K562 (cell line): ENCODE results near the gene COL4A2. TPM values are rescaled to one million over a fixed set of nuclear protein-coding genes. Genes with fewer than 3 reads are reported as not detected.

Source experiments
- ARID1B ChIP-seq: fragments of 450-650 bp; IDR thresholded peaks from 2 replicates; pipeline ENCODE4 v1.6.1; 2016; ENCODE audit warnings: antibody characterized with exemption, mild to moderate bottlenecking, inconsistent platforms
- CHCHD3 ChIP-seq: fragments of 250-450 bp; sonication (Bioruptor Pico); IDR thresholded peaks from 2 replicates; pipeline ENCODE4 v2.1.2; 2022; ENCODE audit warnings: mild to moderate bottlenecking
- COPS2 ChIP-seq: fragments of 450-650 bp; conservative IDR thresholded peaks from 2 replicates; pipeline ENCODE4 v1.6.1; 2016; ENCODE audit warnings: mild to moderate bottlenecking, moderate library complexity
- EP300 ChIP-seq: IDR thresholded peaks from 2 replicates; pipeline ENCODE4 v1.6.1; 2012; ENCODE audit warnings: low read length, improper control_type of control experiment
- ETV6 ChIP-seq, 3 experiments: fragments of 150-350 bp in 1 of 3; sonication (generic) in 1 of 3; formaldehyde crosslinking in 1 of 3; IDR thresholded peaks; 2 replicates each; pipeline versions ENCODE4 v1.6.1 to v1.8.0; 2014 to 2022; ENCODE audit warnings: borderline replicate concordance in 2 of 3, low read depth in 2 of 3, antibody characterized with exemption in 1 of 3, low read length in 1 of 3, mild to moderate bottlenecking in 1 of 3, missing genetic modification reagents in 1 of 3
- GTF2A2 ChIP-seq: IDR thresholded peaks from 2 replicates; pipeline ENCODE4 v1.6.1; 2016; ENCODE audit warnings: mild to moderate bottlenecking, missing genetic modification characterization, missing compliant biosample characterization
- HSF4 ChIP-seq: fragments of 250-450 bp; sonication (Bioruptor Pico); IDR thresholded peaks from 2 replicates; pipeline ENCODE4 v2.1.2; 2022; ENCODE audit warnings: mild to moderate bottlenecking, moderate library complexity, borderline replicate concordance
- NR4A1 ChIP-seq, 2 experiments: fragments of 250-450 bp in 1 of 2; fragments of 450-650 bp in 1 of 2; sonication (Bioruptor Pico) in 1 of 2; IDR thresholded peaks; 2 replicates each; pipeline versions ENCODE4 v1.4.0 to v1.6.1; 2016 to 2020; ENCODE audit warnings: mild to moderate bottlenecking in 2 of 2, missing compliant biosample characterization in 1 of 2, missing genetic modification characterization in 1 of 2, moderate library complexity in 1 of 2
- PCBP1 ChIP-seq: fragments of 200-400 bp; formaldehyde crosslinking; IDR thresholded peaks from 2 replicates; pipeline ENCODE4 v1.6.1; 2018; ENCODE audit warnings: mild to moderate bottlenecking, low read depth, low read length; ENCODE audit not compliant: poor library complexity, severe bottlenecking
- PHF20 ChIP-seq: fragments of 450-650 bp; IDR thresholded peaks from 2 replicates; pipeline ENCODE4 v1.6.1; 2018; ENCODE audit not compliant: partially characterized antibody
- POLR3A ChIP-seq: IDR thresholded peaks from 2 replicates; pipeline ENCODE4 v1.6.1; 2011; ENCODE audit warnings: borderline replicate concordance, mild to moderate bottlenecking, moderate library complexity; ENCODE audit not compliant: insufficient read length, insufficient read depth; ENCODE audit errors: extremely low read depth
- POLR3G ChIP-seq: IDR thresholded peaks from 2 replicates; pipeline ENCODE4 v1.6.1; 2011; ENCODE audit not compliant: insufficient read length, insufficient replicate concordance; ENCODE audit errors: extremely low read depth
- RFX5 ChIP-seq: IDR thresholded peaks from 2 replicates; pipeline ENCODE4 v1.6.1; 2011; ENCODE audit warnings: low read depth, mild to moderate bottlenecking, improper control_type of control experiment, low read length
- RFX7 ChIP-seq: fragments of 250-450 bp; sonication (Bioruptor Pico); IDR thresholded peaks from 2 replicates; pipeline ENCODE4 v1.5.1; 2021; ENCODE audit warnings: mild to moderate bottlenecking
- SETDB1 ChIP-seq: IDR thresholded peaks from one replicate; pipeline ENCODE4 v1.6.1; 2012; ENCODE audit warnings: low read length, control low read depth, inconsistent platforms
- SMAD1 ChIP-seq: fragments of 150-350 bp; IDR thresholded peaks from 2 replicates; pipeline ENCODE4 v1.6.1; 2014; ENCODE audit warnings: low read length, low read depth; ENCODE audit not compliant: partially characterized antibody
- TAF7 ChIP-seq: fragments of 450-650 bp; IDR thresholded peaks from 2 replicates; pipeline ENCODE4 v1.6.1; 2016; ENCODE audit warnings: missing genetic modification characterization, missing compliant biosample characterization
- TRIM28 ChIP-seq: fragments of 450-650 bp; IDR thresholded peaks from 2 replicates; pipeline ENCODE4 v1.6.1; 2017
- ZNF445 ChIP-seq: fragments of 250-450 bp; sonication (Bioruptor Pico); IDR thresholded peaks from 2 replicates; pipeline ENCODE4 v1.4.0; 2020; ENCODE audit warnings: low read depth, mild to moderate bottlenecking, moderate library complexity
- ZNF589 ChIP-seq: fragments of 200-800 bp; sonication (Bioruptor generic); IDR thresholded peaks from 2 replicates; pipeline ENCODE4 v1.6.1; 2016; ENCODE audit warnings: low read depth, missing genetic modification characterization, missing compliant biosample characterization
- ZNF785 ChIP-seq: fragments of 250-450 bp; sonication (Bioruptor Pico); IDR thresholded peaks from 2 replicates; pipeline ENCODE4 v1.4.0; 2020; ENCODE audit warnings: mild to moderate bottlenecking
- ZNF79 ChIP-seq: fragments of 250-450 bp; sonication (Bioruptor Pico); IDR thresholded peaks from 2 replicates; pipeline ENCODE4 v1.4.0; 2020; ENCODE audit warnings: low read depth, mild to moderate bottlenecking, moderate library complexity
- polyA plus RNA-seq, 8 experiments: library from polyadenylated mRNA; depleted of rRNA in 4 of 8; stranded (reverse) in 5 of 8; unstranded in 3 of 8; fragments of >200 nt; fragmentation: Nextera tagmentation in 2 of 8; fragmentation: Illumina TruSeq in 1 of 8; extraction: Ambion mirVana in 2 of 8; extraction: Trizol in 1 of 8; gene quantifications; 2 replicates each; pipeline versions ENCODE4 v1.2.1 to v1.2.3, GENCODE V29; 2011 to 2014; ENCODE audit warnings: inconsistent platforms in 1 of 8, missing spikeins in 1 of 8
- total RNA-seq, 7 experiments: library from RNA; depleted of rRNA in 6 of 7; stranded (reverse); fragments of >200 nt in 6 of 7; fragmentation: Illumina TruSeq in 2 of 7; extraction: Trizol in 2 of 7; gene quantifications; 2 replicates each; pipeline versions ENCODE4 v1.2.1 to v1.2.3, GENCODE V29; 2011 to 2021; ENCODE audit warnings: low replicate concordance in 1 of 7
- TF ChIP-seq, protein P1 (sequence below): sonication (generic); formaldehyde crosslinking; IDR thresholded peaks from 2 replicates; pipeline ENCODE4 v1.8.0; 2022; ENCODE audit warnings: mild to moderate bottlenecking, missing genetic modification reagents, borderline replicate concordance
- TF ChIP-seq, protein P2 (sequence below): fragments of 250-450 bp; sonication (Bioruptor Pico); IDR thresholded peaks from 2 replicates; pipeline ENCODE4 v1.8.0; 2021; ENCODE audit warnings: borderline replicate concordance, mild to moderate bottlenecking, moderate library complexity; ENCODE audit not compliant: poor library complexity, severe bottlenecking
- TF ChIP-seq, protein P3 (sequence below): fragments of 450-650 bp; formaldehyde crosslinking; IDR thresholded peaks from 2 replicates; pipeline ENCODE4 v1.4.0; 2022; ENCODE audit warnings: missing genetic modification characterization

COL4A2 gene
- total and polyA plus RNA-seq, 9 of the 15 experiments (the other 6 are each of a cell fraction or from before 2014, with no cell fraction given): 0.13 to 15.2 (median 8.1) TPM

DNA sequence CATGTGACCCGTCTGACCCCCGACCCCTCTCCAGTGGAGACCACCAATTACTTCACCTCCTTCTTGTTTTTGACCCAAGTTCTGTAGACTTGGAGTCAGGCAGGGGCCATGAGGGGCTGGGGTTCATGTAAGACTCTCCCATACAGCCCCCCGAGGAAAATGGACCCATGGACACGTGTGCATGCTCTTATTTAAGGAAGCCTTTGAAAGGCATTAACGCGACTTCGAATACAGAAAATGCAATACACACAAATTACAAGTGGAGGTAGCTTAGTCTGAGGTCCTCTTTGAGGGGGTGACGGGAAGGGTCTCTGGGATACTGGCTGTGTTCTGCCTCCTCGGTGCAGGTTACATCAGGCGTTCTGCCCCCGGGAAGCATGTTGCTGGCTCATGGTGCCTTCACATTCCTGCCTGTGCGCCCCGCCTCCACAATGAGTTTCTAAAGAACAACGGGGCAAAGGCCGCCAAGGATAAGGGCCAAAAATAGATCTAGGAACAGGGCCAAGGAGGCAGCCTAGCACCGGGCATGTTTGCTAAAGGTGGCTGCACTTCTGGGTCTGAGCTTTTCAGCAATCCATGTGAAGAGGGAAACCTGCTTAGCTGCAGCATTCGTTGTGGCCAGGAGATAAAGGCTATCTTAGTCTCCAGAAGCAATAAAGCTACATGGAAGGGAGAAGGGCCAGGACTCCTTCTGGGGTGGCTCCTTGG is 199.9 kb downstream of the COL4A2 start (continued):
- TF ChIP-seq, protein P1, sequence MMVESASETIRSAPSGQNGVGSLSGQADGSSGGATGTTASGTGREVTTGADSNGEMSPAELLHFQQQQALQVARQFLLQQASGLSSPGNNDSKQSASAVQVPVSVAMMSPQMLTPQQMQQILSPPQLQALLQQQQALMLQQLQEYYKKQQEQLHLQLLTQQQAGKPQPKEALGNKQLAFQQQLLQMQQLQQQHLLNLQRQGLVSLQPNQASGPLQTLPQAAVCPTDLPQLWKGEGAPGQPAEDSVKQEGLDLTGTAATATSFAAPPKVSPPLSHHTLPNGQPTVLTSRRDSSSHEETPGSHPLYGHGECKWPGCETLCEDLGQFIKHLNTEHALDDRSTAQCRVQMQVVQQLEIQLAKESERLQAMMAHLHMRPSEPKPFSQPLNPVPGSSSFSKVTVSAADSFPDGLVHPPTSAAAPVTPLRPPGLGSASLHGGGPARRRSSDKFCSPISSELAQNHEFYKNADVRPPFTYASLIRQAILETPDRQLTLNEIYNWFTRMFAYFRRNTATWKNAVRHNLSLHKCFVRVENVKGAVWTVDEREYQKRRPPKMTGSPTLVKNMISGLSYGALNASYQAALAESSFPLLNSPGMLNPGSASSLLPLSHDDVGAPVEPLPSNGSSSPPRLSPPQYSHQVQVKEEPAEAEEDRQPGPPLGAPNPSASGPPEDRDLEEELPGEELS (CRISPR knock-in tag): no peak
- no peak for TF ChIP-seq CHCHD3 (CRISPR knock-in tag)
- peak; percentile 86 for TF ChIP-seq EP300
- TF ChIP-seq PCBP1: no peak
- TF ChIP-seq TRIM28: no peak
- TF ChIP-seq SMAD1: no peak
- TF ChIP-seq TAF7 (tag): no peak
- TF ChIP-seq, protein P2, sequence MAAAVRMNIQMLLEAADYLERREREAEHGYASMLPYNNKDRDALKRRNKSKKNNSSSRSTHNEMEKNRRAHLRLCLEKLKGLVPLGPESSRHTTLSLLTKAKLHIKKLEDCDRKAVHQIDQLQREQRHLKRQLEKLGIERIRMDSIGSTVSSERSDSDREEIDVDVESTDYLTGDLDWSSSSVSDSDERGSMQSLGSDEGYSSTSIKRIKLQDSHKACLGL (CRISPR knock-in tag): no peak
- no peak; a peak in 1 of 4 replicates for TF ChIP-seq ETV6 (IDR thresholded peaks at IDR 0.05; ENCODE audit: borderline replicate concordance in 1 of 2, low read depth in 2 of 2, low read length in 1 of 2)
- no peak for TF ChIP-seq ETV6 (CRISPR knock-in tag; IDR thresholded peaks at IDR 0.05; ENCODE audit: borderline replicate concordance)
- no peak for TF ChIP-seq SETDB1
- TF ChIP-seq NR4A1 (CRISPR knock-in tag; IDR thresholded peaks at IDR 0.05): no peak
- TF ChIP-seq NR4A1 (tag; IDR thresholded peaks at IDR 0.05): peak; percentile 74; the same call in 1 of the 2 replicates
- no peak for TF ChIP-seq POLR3A
- TF ChIP-seq, protein P3, sequence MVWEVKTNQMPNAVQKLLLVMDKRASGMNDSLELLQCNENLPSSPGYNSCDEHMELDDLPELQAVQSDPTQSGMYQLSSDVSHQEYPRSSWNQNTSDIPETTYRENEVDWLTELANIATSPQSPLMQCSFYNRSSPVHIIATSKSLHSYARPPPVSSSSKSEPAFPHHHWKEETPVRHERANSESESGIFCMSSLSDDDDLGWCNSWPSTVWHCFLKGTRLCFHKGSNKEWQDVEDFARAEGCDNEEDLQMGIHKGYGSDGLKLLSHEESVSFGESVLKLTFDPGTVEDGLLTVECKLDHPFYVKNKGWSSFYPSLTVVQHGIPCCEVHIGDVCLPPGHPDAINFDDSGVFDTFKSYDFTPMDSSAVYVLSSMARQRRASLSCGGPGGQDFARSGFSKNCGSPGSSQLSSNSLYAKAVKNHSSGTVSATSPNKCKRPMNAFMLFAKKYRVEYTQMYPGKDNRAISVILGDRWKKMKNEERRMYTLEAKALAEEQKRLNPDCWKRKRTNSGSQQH (CRISPR knock-in tag): no peak
- no peak for TF ChIP-seq ZNF445
- TF ChIP-seq ZNF785 (CRISPR knock-in tag): no peak
- TF ChIP-seq PHF20: no peak
- no peak for TF ChIP-seq COPS2
- no peak for TF ChIP-seq HSF4
- no peak for TF ChIP-seq RFX7 (CRISPR knock-in tag)
- peak; percentile 94 for TF ChIP-seq ARID1B
- no peak for TF ChIP-seq RFX5
- TF ChIP-seq ZNF589 (CRISPR knock-in tag): peak; percentile 67; the same call in 1 of the 2 replicates
- no peak for TF ChIP-seq POLR3G
- TF ChIP-seq ZNF79 (CRISPR knock-in tag): no peak
- TF ChIP-seq GTF2A2 (tag): no peak
